GM21423 (cell line): ENCODE results near the gene VPS51.

ENCODE experiments used
- ATAC-seq: cut with Tn5 transposase; IDR thresholded peaks from one replicate; pipeline ENCODE4 v1.9.1; 2021; ENCODE audit warnings: mild to moderate bottlenecking, moderate library complexity; ENCODE audit not compliant: unreplicated experiment

The VPS51 gene

GRCh38 chr11:65104628-65105027 is 8.6 kb downstream of the VPS51 start:
- ATAC-seq: no peak

DNA sequence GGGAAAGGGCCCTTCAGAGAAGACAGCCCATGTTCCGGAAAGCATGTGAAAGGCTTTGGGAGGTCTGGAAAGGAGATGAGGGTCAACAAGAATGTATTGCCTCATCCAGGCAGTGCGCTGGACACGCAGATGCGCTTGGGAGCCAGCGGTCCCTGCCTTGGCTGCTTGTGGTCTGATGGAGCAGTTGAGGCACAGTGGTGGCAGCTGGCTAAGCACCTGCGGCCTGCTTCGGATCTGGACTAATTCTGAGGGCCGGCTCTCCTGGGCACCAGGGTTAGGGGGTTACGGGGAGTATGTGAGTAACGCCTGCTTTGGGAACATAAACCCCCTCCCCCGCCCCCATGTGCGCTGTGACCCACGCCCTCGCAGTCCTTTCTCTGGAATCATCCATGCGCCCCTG is 11.1 kb downstream of the VPS51 start:
- ATAC-seq: no peak

- no peak for ATAC-seq
Observed at GRCh38 chr11:65107751-65108468, 11.9 kb downstream of the VPS51 start.

- ATAC-seq: no peak
Observed at GRCh38 chr11:65108469-65109123, 12.6 kb downstream of the VPS51 start.

- ATAC-seq: no peak
Observed at GRCh38 chr11:65109231-65110198, 13.5 kb downstream of the VPS51 start.

- no peak for ATAC-seq
Observed at GRCh38 chr11:65110354-65110861, 14.4 kb downstream of the VPS51 start.

GRCh38 chr11:65111159-65111743 is 15.2 kb downstream of the VPS51 start:
- ATAC-seq: no peak

DNA sequence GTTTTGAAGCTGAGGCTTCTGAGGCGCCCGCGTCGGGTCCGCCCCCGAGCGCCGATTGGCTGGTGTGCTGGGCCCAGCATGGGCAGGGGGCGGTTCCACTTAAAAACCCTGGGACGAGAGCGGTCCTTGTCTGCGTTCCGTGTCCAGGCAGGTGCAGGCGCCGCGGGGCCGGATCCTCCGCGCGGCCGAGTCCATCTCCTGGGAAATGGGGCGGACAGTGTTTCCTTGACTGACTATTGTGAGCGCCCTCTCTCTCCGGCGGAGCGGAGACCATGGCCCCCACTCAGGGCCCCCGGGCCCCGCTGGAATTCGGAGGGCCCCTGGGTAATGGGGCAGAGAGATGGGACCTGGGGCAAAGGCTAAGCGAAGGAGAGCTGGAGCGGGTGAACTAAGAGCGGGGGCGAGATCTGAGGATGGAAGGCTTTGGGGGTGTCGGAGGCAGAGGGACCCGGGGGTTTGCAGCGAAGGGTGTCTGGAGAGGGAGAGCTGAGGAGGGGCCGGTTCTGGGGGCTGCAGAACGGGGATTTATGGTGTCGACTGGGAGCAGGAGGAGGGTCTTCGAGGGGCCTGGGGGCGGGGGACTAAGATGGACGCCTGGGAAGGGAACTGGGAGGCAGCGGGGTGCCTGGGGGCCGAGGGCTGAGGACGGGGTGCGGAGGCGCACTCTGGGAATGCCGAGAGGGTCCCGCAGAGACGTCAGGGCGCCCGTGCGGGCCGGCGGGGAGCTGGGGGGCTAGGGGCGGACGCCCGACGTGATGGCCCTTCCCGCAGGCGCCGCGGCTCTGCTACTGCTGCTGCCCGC is 15.9 kb downstream of the VPS51 start, which contains the start of gene TM7SF2:
TSS of gene TM7SF2 (plus strand) at position 129 of the 802 bp plus-strand sequence. CDS start at position 273, 144 bp downstream.
- ATAC-seq: peak; percentile 63

DNA sequence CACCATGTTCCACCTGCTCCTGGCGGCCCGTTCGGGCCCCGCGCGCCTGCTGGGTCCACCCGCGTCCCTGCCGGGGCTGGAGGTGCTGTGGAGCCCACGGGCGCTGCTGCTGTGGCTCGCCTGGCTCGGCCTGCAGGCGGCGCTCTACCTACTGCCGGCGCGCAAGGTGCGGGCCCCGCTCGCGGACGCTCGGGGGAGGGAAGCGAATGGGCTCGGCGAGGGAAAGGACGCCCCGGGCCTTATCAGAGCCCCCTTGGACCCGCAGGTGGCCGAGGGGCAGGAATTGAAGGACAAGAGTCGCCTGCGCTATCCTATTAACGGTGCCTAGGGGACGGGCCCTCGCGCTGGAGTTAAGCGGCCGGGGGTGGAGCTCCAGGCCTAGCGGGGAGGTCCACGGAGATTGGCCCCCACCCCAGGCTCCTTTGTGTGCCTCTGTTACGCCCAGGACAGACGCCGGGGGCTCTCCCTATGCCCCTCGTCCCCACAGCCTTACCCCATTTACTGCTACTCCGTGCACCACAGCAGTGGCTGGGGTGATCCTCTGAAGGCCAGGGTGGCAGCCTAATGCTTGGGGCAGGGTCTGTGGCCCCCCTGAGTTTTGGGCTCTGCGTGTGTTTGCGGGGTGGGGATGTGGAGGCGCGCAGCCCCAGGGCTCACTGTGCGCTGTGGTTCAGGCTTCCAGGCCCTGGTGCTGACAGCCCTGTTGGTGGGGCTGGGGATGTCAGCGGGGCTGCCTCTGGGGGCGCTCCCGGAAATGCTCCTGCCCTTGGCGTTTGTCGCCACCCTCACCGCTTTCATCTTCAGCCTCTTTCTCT is 16.7 kb downstream of the VPS51 start:
- ATAC-seq: peak; percentile 32

GRCh38 chr11:65113361-65113756 is 17.3 kb downstream of the VPS51 start:
- no peak for ATAC-seq

DNA sequence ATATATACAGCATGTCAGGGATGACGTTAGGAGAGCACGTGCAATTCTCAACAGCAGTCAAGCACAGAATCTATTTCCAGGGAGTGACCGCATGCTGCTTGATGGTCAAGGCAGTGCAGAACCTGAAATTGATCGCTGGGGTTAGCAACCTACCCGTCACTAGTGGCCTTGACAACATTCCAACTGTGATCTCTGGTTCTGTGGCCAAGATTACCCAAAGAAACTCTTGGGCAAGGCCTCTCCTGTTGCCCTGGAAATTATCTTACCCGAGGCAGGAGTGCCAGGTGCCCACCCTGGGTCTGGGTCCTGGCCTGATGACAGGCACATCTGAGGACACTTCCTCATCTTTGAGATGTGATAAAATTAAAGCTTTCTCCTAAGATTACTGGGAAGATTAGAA is 17.8 kb downstream of the VPS51 start:
- ATAC-seq: no peak

DNA sequence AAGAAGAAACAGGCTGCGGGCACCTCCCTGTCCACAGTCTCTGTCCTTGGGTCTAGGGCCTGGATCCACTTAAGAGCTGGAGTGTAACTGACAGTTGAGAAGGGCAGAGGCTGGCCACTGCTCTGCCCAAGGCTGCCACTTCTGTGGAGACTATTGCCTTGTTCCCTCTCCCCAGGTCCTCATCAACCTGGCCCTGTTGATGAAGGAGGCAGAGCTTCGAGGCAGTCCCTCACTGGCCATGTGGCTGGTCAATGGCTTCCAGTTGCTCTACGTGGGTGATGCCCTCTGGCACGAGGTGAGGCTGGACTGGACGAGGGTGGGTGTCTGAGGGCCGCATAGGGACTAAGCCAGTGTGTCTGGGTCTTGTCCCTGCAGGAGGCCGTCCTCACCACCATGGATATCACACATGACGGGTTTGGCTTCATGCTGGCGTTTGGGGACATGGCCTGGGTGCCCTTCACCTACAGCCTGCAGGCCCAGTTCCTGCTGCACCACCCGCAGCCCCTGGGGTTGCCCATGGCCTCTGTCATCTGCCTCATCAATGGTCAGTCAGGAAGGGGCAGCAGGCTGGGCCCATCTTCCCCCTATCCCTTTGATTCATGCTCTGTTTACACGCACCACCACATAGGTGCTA is 18.6 kb downstream of the VPS51 start:
- no peak for ATAC-seq

GRCh38 chr11:65115361-65116082 is 19.5 kb downstream of the VPS51 start:
- ATAC-seq: no peak

DNA sequence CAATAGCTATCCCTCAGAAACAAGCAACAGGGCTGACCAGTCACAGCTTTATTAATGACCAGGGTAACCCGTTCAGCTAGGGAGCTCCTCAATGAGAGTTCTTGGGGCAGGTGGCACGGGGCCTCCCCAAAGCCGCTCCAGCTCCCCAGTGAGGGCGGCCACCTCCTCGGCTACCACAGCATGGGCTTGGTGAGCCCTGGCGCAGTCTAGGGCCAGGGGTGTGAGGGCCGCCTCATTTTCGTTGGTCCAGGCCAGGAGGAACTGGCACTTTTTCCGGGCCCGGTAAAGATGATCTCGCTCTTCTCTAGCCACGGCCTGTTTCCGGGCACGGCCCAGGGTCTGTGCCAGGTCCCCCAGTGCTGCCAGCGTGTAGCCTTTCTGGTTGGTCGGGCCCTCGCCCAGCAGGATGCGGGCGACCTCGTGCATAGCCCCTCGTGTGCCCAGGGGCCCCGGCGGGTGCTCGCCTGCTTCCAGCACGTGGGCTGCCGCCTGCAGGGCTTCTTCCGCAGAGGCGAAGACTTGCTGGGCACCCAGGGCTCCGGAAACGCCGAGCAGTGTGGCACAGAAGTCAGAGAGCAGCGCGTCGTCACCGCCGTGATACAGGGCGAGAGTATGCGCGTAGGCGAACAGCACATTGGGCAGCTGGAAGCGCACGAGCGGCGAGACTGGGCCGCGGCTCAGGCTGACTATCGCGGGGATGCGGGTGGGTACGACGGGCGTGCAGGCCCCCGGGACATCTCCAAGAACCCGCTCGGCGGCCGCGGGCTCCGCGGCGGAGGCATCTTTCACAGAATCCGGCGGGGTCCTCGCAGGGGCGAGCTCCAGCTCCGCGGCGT is 20.6 kb downstream of the VPS51 start:
- no peak for ATAC-seq

GRCh38 chr11:65117206-65118096 is 21.4 kb downstream of the VPS51 start, which contains the start of gene ZNHIT2:
Gene ZNHIT2 (minus strand): TSS chr11:65117701. CDS start chr11:65117653, 48 bp downstream.
- ATAC-seq: peak; percentile 56
